Stimulated activated CD8-positive, alpha-beta memory T cell treated with anti-CD3 and anti-CD28 coated beads, Interleukin-15, amount 100 ng/mL, for 48 hours (primary cell): Measurements from ENCODE around the gene ANAPC13.

Source experiments
- DNase-seq, 2 donors: peaks; one replicate each; pipeline ENCODE4 v3.0.0-alpha.2; 2020; ENCODE audit warnings: low read depth in 2 of 2

ANAPC13 gene

GRCh38 chr3:134482622-134483021 is 3.2 kb downstream of the ANAPC13 start:
- no peak for DNase-seq

GRCh38 chr3:134481166-134481565 is 4.6 kb downstream of the ANAPC13 start:
- DNase-seq: no peak

GRCh38 chr3:134480546-134480945 is 5.2 kb downstream of the ANAPC13 start:
- no peak for DNase-seq

- DNase-seq: no peak
Measured at GRCh38 chr3:134477938-134478337, 7.8 kb downstream of the ANAPC13 start.

GRCh38 chr3:134477002-134477401 is 8.8 kb downstream of the ANAPC13 start:
- DNase-seq: no peak

GRCh38 chr3:134476306-134476705 is 9.5 kb downstream of the ANAPC13 start:
- DNase-seq: no peak

GRCh38 chr3:134474956-134475355 is 10.8 kb downstream of the ANAPC13 start:
- DNase-seq: no peak

- DNase-seq: peak in 1 of 2 donors; percentile 30
Measured at GRCh38 chr3:134473868-134474546, 11.8 kb downstream of the ANAPC13 start.

- no peak for DNase-seq
Measured at GRCh38 chr3:134472831-134473230, 13.0 kb downstream of the ANAPC13 start.

GRCh38 chr3:134471521-134472193 is 14.1 kb downstream of the ANAPC13 start:
- no peak for DNase-seq

- DNase-seq: no peak
Measured at GRCh38 chr3:134468519-134468918, 17.3 kb downstream of the ANAPC13 start.

GRCh38 chr3:134466331-134466730 is 19.5 kb downstream of the ANAPC13 start:
- no peak for DNase-seq

GRCh38 chr3:134464689-134465365 is 21.0 kb downstream of the ANAPC13 start:
- no peak for DNase-seq

- DNase-seq: no peak
Measured at GRCh38 chr3:134464064-134464688, 21.6 kb downstream of the ANAPC13 start.

- DNase-seq: no peak
Measured at GRCh38 chr3:134463676-134464063, 22.1 kb downstream of the ANAPC13 start.

GRCh38 chr3:134462331-134462941 is 23.3 kb downstream of the ANAPC13 start:
- no peak for DNase-seq

- DNase-seq: no peak
Measured at GRCh38 chr3:134460965-134461364, 24.8 kb downstream of the ANAPC13 start.

- no peak for DNase-seq
Measured at GRCh38 chr3:134459562-134459961, 26.2 kb downstream of the ANAPC13 start.

- no peak for DNase-seq
Measured at GRCh38 chr3:134458406-134458945, 27.3 kb downstream of the ANAPC13 start.

- no peak for DNase-seq
Measured at GRCh38 chr3:134457376-134458074, 28.3 kb downstream of the ANAPC13 start.

GRCh38 chr3:134453631-134454030 is 32.2 kb downstream of the ANAPC13 start:
- DNase-seq: no peak
